ENCODE measurements around the gene CA10. TPM values are rescaled to one million over a fixed set of nuclear protein-coding genes. Genes with fewer than 3 reads are reported as not detected.

The CA10 gene
- total RNA-seq, 1 donor, result not detected

DNA sequence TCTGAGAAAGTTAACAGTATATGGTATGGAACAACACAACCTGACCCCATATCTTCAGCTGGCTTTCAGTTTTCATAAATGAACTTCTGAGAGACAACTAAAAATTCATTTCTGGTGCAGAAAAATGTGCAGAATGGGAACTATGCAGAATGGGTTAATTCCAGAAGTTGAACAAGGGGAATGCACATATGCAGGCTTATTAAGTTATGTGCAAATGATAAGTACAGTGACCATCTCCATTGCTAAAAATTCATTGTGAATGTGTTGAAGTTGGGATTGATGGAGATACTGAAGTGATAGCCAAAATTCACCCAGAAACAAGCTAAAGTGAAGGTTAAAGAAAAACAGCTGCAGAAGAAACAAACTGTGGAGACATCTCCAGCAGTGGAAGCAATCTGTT, 315.8 kb downstream of the CA10 start:
- TF ChIP-seq CTCF (IDR thresholded peaks at IDR 0.05; ENCODE audit: insufficient read depth, low read depth, low read length), result no peak
- no peak overlapping the region for H3K4me3 ChIP-seq (ENCODE audit: low read depth, low read length)
- no peak for DNase-seq (ENCODE audit: low read depth)

DNA sequence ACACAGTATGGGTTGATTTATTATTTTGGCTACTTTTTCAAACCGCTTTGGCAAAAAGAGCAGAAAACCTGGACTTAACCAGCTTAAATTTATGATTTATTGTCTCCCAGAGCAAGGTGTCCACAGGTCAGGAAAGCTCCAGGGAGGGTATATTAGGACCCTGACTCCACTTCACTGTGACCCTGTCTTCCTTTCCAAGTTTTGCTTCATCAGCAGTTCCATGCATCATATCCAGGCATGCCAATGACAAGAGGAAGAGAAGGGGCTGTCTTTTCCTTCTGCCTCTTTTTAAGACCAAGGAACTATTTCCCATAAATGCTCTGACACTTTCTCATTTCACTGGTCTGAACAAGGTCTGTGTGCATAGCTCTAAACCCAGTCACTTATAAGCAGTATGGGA, 316.8 kb downstream of the CA10 start:
- DNase-seq (ENCODE audit: low read depth), result no peak
- H3K4me3 ChIP-seq (ENCODE audit: low read depth, low read length), result no peak overlapping the region
- no peak for TF ChIP-seq CTCF (IDR thresholded peaks at IDR 0.05; ENCODE audit: insufficient read depth, low read depth, low read length)

- DNase-seq (ENCODE audit: low read depth), result no peak
- H3K4me3 ChIP-seq (ENCODE audit: low read depth, low read length), result no peak overlapping the region
- TF ChIP-seq CTCF (IDR thresholded peaks at IDR 0.05; ENCODE audit: insufficient read depth, low read depth, low read length), result no peak
Observed at GRCh38 chr17:51840688-51841087, 317.8 kb downstream of the CA10 start.

GRCh38 chr17:51833620-51834019, 324.9 kb downstream of the CA10 start:
- no peak overlapping the region for H3K4me3 ChIP-seq (ENCODE audit: low read depth, low read length)
- no peak for TF ChIP-seq CTCF (IDR thresholded peaks at IDR 0.05; ENCODE audit: insufficient read depth, low read depth, low read length)
- no peak for DNase-seq (ENCODE audit: low read depth)

- no peak overlapping the region for H3K4me3 ChIP-seq (ENCODE audit: low read depth, low read length)
- DNase-seq (ENCODE audit: low read depth), result no peak
- no peak for TF ChIP-seq CTCF (IDR thresholded peaks at IDR 0.05; ENCODE audit: insufficient read depth, low read depth, low read length)
Observed at GRCh38 chr17:51833045-51833444, 325.5 kb downstream of the CA10 start.

- no peak overlapping the region for H3K4me3 ChIP-seq (ENCODE audit: low read depth, low read length)
- DNase-seq (ENCODE audit: low read depth), result no peak
- no peak for TF ChIP-seq CTCF (IDR thresholded peaks at IDR 0.05; ENCODE audit: insufficient read depth, low read depth, low read length)
Observed at GRCh38 chr17:51830886-51831285, 327.6 kb downstream of the CA10 start.

- no peak overlapping the region for H3K4me3 ChIP-seq (ENCODE audit: low read depth, low read length)
- TF ChIP-seq CTCF (IDR thresholded peaks at IDR 0.05; ENCODE audit: insufficient read depth, low read depth, low read length), result no peak
- no peak for DNase-seq (ENCODE audit: low read depth)
Observed at GRCh38 chr17:51830451-51830850, 328.1 kb downstream of the CA10 start.
